LNCaP clone FGC (cell line): Measurements from ENCODE around the gene LGALS9.
"Not testable (repeated sequence)": the region's sequence is repeated elsewhere in the genome, so short reads cannot be mapped to it uniquely, and the experiment has no call there.

Experiments
- DNase-seq: peaks from one replicate; pipeline ENCODE4 v3.0.0-alpha.2; 2011; ENCODE audit warnings: low read depth
- H3K4me3 ChIP-seq: 2 replicates; pipeline ENCODE4 v1.5.1; 2011; ENCODE audit warnings: mild to moderate bottlenecking, low read depth, low read length, control low read depth
- CTCF ChIP-seq: IDR thresholded peaks from 2 replicates; pipeline ENCODE4 v1.5.1; 2012; ENCODE audit warnings: mild to moderate bottlenecking; ENCODE audit not compliant: control insufficient read depth, insufficient read depth; ENCODE audit errors: extremely low read depth

The LGALS9 gene

GRCh38 chr17:27634026-27634335 lies 3.0 kb downstream of the LGALS9 start:
- DNase-seq: no peak
- no peak for TF ChIP-seq CTCF
- no peak overlapping the region for H3K4me3 ChIP-seq

- TF ChIP-seq CTCF: no peak
- H3K4me3 ChIP-seq: no peak overlapping the region
- no peak for DNase-seq
Observed at GRCh38 chr17:27634776-27635175, 3.8 kb downstream of the LGALS9 start.

- no peak for TF ChIP-seq CTCF
- H3K4me3 ChIP-seq: no peak overlapping the region
- DNase-seq: no peak
Observed at GRCh38 chr17:27635275-27635823, 4.4 kb downstream of the LGALS9 start.

- H3K4me3 ChIP-seq, DNase-seq: not testable (repeated sequence)
Observed at GRCh38 chr17:27636005-27636520, 5.1 kb downstream of the LGALS9 start.

GRCh38 chr17:27637818-27638217 lies 6.8 kb downstream of the LGALS9 start:
- DNase-seq, H3K4me3 ChIP-seq: not testable (repeated sequence)

GRCh38 chr17:27638415-27638914 lies 7.5 kb downstream of the LGALS9 start:
- not testable (repeated sequence) for H3K4me3 ChIP-seq, DNase-seq

GRCh38 chr17:27640790-27641189 lies 9.8 kb downstream of the LGALS9 start:
- no peak for DNase-seq
- no peak for TF ChIP-seq CTCF
- no peak overlapping the region for H3K4me3 ChIP-seq

GRCh38 chr17:27644586-27644985 lies 13.6 kb downstream of the LGALS9 start:
- H3K4me3 ChIP-seq: no peak overlapping the region
- no peak for DNase-seq
- no peak for TF ChIP-seq CTCF

- DNase-seq, H3K4me3 ChIP-seq: not testable (repeated sequence)
Observed at GRCh38 chr17:27645621-27646020, 14.6 kb downstream of the LGALS9 start.
